Renal cortex interstitium (tissue), 11 donors: ENCODE data around the gene TNFSF8. TPM values are rescaled to one million over a fixed set of nuclear protein-coding genes. Genes with fewer than 3 reads are reported as not detected.

Experiments used
- DNase-seq, 11 donors: peaks; one replicate each; pipeline ENCODE4 v3.0.0-alpha.2; 2013; ENCODE audit warnings: low read depth in 9 of 11, low spot score in 4 of 11; ENCODE audit errors: extremely low read depth in 1 of 11
- polyA plus RNA-seq, 3 donors: library from polyadenylated mRNA; unstranded; fragments of 120-200 nt; gene quantifications; one replicate each; pipeline ENCODE4 v1.2.1, GENCODE V29; 2013; ENCODE audit not compliant: insufficient read length in 3 of 3

The TNFSF8 gene
- polyA plus RNA-seq, 3 donors, result 0.46 to 0.51 (median 0.47) TPM

GRCh38 chr9:114909661-114910060 lies 20.7 kb downstream of the TNFSF8 start:
- no peak for DNase-seq

- no peak for DNase-seq
These were observed 21.5 kb downstream of the TNFSF8 start for GRCh38 chr9:114908805-114909448.

- no peak for DNase-seq
These were observed 22.2 kb downstream of the TNFSF8 start for GRCh38 chr9:114908104-114908622.

- peak in 2 of 11 donors; percentile 24 to 27 for DNase-seq
These were observed 23.3 kb downstream of the TNFSF8 start for GRCh38 chr9:114906922-114907571.

- DNase-seq, result no peak
These were observed 25.0 kb downstream of the TNFSF8 start for GRCh38 chr9:114905170-114905940.

- no peak for DNase-seq
These were observed 27.4 kb downstream of the TNFSF8 start for GRCh38 chr9:114902786-114903524.

GRCh38 chr9:114900942-114901802 lies 29.2 kb downstream of the TNFSF8 start:
- no peak for DNase-seq

GRCh38 chr9:114899995-114900394 lies 30.4 kb downstream of the TNFSF8 start:
- DNase-seq, result no peak

GRCh38 chr9:114899461-114899860 lies 30.9 kb downstream of the TNFSF8 start:
- no peak for DNase-seq

- DNase-seq, result no peak
These were observed 31.6 kb downstream of the TNFSF8 start for GRCh38 chr9:114898741-114899140.

- DNase-seq, result no peak
These were observed 33.2 kb downstream of the TNFSF8 start for GRCh38 chr9:114897196-114897595.

- DNase-seq, result no peak
These were observed 34.0 kb downstream of the TNFSF8 start for GRCh38 chr9:114896344-114896743.

- no peak for DNase-seq
These were observed 34.8 kb downstream of the TNFSF8 start for GRCh38 chr9:114895521-114895991.

GRCh38 chr9:114894609-114895433 lies 35.6 kb downstream of the TNFSF8 start:
- DNase-seq, result peak in 5 of 11 donors; percentile 32 to 37 (median 33)

GRCh38 chr9:114894206-114894605 lies 36.2 kb downstream of the TNFSF8 start:
- no peak for DNase-seq

GRCh38 chr9:114893221-114894010 lies 37.0 kb downstream of the TNFSF8 start:
- DNase-seq, result no peak

GRCh38 chr9:114889802-114890224 lies 40.6 kb downstream of the TNFSF8 start:
- DNase-seq, result no peak
